Bronchial epithelial cell (primary cell): ENCODE results near the gene STYXL2. TPM values are rescaled to one million over a fixed set of nuclear protein-coding genes. Genes with fewer than 3 reads are reported as not detected.
A peak's percentile ranks its signal among the peaks of the same experiment; 100 is the strongest.

Experiments used
- DNase-seq: peaks from one replicate; pipeline ENCODE4 v3.0.0-alpha.2; 2010; ENCODE audit warnings: low read depth
- FAIRE-seq: peaks from 2 replicates; lab custom pipeline; 2011; peaks lifted over from hg19 to GRCh38; lab: Jason Lieb, UNC
- H3K27me3 ChIP-seq: 2 replicates; pipeline ENCODE4 v1.5.1; 2011; ENCODE audit warnings: low read length; ENCODE audit not compliant: control insufficient read depth, insufficient read depth
- H3K36me3 ChIP-seq: 2 replicates; pipeline ENCODE4 v1.5.1; 2011; ENCODE audit warnings: low read length; ENCODE audit not compliant: control insufficient read depth, insufficient read depth
- H3K4me3 ChIP-seq: 2 replicates; pipeline ENCODE4 v1.5.1; 2011; ENCODE audit warnings: mild to moderate bottlenecking, low read depth, low read length, control low read depth
- total RNA-seq: library from RNA; depleted of rRNA; stranded (reverse); fragments of >200 nt; gene quantifications from 2 replicates; pipeline ENCODE4 v1.2.1, GENCODE V29; 2014
- TF ChIP-seq, protein P1 (sequence below): IDR thresholded peaks from 2 replicates; pipeline ENCODE4 v1.5.1; 2011; ENCODE audit warnings: mild to moderate bottlenecking, moderate library complexity, low read length, control low read depth, inconsistent platforms; ENCODE audit not compliant: insufficient read depth, severe bottlenecking

STYXL2 gene
- total RNA-seq, 1 donor from 2014 or later = not detected

DNA sequence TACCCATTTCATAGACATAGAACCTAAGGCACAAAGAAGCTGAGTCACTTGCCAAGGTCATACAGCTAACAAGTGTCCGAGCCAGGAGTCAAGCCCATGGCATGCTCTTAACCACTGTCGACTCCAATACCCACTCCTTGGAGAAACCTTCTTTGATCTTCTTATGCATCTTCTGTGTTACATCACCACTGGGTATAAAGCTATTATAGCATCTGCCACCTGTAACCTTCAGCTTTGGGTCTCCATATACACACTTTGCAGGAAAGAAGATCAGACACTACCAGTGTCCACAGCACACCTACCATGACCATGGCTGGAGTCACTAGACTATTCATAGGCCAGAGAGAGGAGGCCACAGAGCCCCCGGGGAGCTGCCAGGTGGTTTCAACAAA is 32.8 kb upstream of the STYXL2 start:
- DNase-seq (no peak), FAIRE-seq (no peak)
- H3K36me3 ChIP-seq = no peaks in the 10 kb centered on the region
- no peak overlapping the region for H3K4me3 ChIP-seq
- TF ChIP-seq, protein P1, sequence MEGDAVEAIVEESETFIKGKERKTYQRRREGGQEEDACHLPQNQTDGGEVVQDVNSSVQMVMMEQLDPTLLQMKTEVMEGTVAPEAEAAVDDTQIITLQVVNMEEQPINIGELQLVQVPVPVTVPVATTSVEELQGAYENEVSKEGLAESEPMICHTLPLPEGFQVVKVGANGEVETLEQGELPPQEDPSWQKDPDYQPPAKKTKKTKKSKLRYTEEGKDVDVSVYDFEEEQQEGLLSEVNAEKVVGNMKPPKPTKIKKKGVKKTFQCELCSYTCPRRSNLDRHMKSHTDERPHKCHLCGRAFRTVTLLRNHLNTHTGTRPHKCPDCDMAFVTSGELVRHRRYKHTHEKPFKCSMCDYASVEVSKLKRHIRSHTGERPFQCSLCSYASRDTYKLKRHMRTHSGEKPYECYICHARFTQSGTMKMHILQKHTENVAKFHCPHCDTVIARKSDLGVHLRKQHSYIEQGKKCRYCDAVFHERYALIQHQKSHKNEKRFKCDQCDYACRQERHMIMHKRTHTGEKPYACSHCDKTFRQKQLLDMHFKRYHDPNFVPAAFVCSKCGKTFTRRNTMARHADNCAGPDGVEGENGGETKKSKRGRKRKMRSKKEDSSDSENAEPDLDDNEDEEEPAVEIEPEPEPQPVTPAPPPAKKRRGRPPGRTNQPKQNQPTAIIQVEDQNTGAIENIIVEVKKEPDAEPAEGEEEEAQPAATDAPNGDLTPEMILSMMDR = no peak
- no peaks in the 10 kb centered on the region for H3K27me3 ChIP-seq

DNA sequence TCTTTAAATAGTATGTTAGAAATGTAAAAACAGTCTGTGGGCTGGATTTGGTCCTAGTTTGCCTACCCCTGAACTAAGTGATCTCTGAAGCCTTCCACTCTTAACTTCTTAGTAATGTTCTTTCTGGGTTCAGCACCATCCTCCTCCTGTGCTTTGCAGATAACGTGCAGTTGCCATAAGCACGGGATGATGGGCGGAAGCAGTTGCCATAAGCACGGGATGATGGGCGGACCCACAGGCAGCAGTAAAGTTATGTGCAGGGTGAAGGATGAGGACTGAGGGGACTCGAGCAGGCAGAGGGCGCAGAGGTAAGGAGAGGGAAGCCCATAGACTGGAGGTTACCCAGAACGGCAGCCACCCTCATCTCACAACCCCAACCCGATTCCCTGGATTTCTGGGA is 29.3 kb upstream of the STYXL2 start:
- Histone ChIP-seq H3K27me3 (peaks cover 1% of the 10 kb centered on the region), H3K4me3 (no peak overlapping the region), H3K36me3 (no peaks in the 10 kb centered on the region)
- DNase-seq = no peak
- TF ChIP-seq, protein P1 = no peak
- no peak for FAIRE-seq

DNA sequence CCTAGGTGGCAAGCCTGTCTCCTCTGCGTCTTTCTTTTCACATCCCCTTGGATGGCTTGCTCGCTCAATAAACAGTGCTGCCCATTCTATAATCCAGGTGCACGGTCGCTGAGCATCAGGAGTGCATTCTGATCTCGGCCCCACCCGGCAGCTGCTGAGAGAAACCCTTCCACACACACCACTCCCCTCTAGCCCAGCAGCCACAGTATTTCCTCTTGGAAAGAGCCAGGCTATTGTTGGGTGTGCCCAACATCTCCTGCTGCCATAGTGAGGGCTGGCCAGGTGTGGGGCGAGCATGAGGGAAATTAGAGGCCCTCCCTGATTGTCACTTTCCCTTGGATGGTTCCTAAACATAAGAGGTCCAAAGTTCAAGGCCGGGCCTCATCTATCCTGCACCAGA is 28.4 kb upstream of the STYXL2 start:
- Histone ChIP-seq H3K27me3 (peaks cover 1% of the 10 kb centered on the region), H3K36me3 (no peaks in the 10 kb centered on the region), H3K4me3 (no peak overlapping the region)
- TF ChIP-seq, protein P1 = no peak
- no peak for DNase-seq
- no peak for FAIRE-seq

DNA sequence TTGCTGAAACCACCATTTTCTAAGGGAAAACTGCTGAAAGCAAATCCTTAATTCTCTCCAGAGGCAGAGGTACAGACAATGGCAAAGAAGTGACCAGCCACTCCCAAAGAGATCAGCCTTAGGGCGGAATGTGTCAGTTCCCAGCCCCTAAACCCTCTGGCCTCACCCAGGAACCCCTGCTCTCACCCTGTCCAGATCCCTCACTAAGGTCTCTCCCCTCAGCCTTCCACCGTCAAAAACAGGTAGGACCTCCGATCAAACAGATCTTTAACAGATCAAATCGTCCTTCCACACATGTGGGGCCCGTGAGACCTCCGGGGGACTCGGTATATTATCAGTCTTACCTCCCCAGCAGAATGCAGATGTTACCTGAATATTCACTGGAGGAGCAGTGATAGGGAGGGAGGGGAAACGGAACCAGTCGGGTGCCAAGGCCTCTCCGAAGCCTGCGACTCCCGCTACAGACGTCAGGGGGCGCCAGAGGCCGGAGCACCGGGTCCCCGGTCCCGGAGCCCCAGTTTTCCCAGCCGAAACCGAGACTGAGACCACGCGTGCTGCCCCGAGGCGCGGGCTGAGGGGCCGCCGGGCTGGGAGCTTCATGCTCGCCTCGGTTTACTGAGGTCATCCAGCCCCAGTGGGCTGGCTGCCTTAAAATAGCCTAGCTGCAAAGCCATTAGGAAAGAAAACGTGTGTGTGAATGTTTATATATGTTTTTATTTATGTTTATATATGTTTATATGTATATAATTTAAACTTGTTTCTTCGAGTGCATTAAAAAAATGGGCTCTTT is 27.3 kb upstream of the STYXL2 start:
- no peaks in the 10 kb centered on the region for H3K36me3 ChIP-seq
- TF ChIP-seq, protein P1 = peak; percentile 97
- FAIRE-seq (no peak), DNase-seq (peak; percentile 24)
- H3K27me3 ChIP-seq = peaks cover 1% of the 10 kb centered on the region
- H3K4me3 ChIP-seq = peak overlapping the region; percentile 19

DNA sequence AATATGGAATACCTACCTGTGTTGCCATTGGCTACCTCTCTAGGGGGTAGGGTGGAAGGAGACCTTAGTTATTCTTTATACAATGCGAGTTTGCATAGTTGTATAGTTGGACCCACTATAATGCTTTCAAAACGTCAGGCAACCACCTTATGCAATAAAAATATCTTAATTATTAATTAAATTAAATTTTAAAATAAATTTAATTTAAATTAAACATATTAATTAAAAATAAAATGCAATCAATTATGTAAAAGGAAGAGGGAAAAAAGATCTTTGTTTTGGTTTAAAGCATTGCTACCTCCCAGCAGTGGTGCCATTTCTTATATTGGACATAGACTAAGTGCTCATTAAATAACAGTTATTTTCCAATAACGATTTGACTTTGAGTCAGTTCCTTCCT is 26.0 kb upstream of the STYXL2 start:
- Histone ChIP-seq H3K27me3 (peaks cover 1% of the 10 kb centered on the region), H3K4me3 (no peak overlapping the region), H3K36me3 (no peaks in the 10 kb centered on the region)
- FAIRE-seq (no peak), DNase-seq (no peak)
- TF ChIP-seq, protein P1 = no peak

DNA sequence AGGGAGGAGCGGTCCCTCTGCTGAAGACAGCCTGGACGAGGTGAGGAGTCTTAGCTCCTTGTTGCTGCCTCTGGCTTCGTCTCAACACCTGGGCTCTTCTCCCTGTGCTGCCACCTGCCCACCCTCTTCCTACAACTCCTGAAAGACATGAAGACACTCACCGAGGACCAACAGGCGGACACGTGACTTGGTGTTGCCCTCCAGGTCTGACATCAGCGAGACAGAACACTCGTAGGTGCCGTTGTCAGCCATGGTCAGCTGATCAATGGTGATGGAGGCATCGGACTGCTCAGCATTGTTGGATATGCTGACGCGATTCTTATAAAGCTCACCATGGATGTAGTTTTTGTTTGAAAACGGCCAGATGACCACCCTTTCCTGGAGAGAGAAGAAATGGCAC is 25.1 kb upstream of the STYXL2 start:
- FAIRE-seq (no peak), DNase-seq (no peak)
- no peaks in the 10 kb centered on the region for H3K36me3 ChIP-seq
- H3K4me3 ChIP-seq = no peak overlapping the region
- peaks cover 1% of the 10 kb centered on the region for H3K27me3 ChIP-seq
- TF ChIP-seq, protein P1 = no peak
